ENCODE data around the gene SRRM2. TPM values are rescaled to one million over a fixed set of nuclear protein-coding genes. Genes with fewer than 3 reads are reported as not detected.

Gene SRRM2
- total RNA-seq, 2 experiments from 2014 or later, result 1,187 to 1,199 TPM

DNA sequence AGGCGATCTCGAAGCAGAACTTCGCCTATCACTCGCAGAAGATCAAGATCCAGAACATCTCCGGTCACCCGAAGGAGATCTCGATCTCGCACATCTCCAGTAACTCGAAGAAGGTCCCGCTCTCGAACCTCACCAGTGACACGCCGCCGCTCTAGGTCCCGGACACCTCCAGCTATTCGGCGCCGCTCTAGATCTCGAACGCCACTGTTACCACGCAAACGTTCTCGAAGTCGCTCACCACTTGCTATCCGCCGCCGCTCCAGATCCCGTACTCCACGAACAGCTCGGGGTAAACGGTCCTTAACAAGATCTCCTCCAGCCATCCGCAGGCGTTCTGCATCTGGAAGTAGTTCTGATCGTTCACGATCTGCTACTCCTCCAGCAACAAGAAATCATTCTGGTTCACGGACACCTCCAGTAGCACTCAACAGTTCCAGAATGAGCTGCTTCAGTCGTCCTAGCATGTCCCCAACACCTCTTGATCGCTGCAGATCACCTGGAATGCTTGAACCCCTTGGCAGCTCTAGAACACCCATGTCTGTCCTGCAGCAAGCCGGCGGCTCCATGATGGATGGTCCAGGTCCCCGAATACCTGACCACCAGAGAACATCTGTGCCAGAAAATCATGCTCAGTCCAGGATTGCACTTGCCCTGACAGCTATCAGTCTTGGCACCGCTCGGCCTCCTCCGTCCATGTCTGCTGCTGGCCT is 14.1 kb downstream of the SRRM2 start:
- H3K9me3 Mint-ChIP-seq, result no peaks in the 10 kb centered on the region
- peak overlapping the region; percentile 65 for H3K27ac Mint-ChIP-seq
- H3K27me3 ChIP-seq (ENCODE audit: control insufficient read depth in 1 of 2, insufficient read depth in 2 of 2, low read length in 2 of 2), result no peaks in the 10 kb centered on the region
- ChIA-PET CTCF (no interaction called here), POLR2A (interaction anchor here (1.3 kb wide), 1 partner anchor 10 kb away, joined by 3 read pairs; no protein-coding TSS in a partner anchor)
- H3K36me3 ChIP-seq (ENCODE audit: insufficient read depth, low read length), result peaks cover 100% of the 10 kb centered on the region
- no peaks in the 10 kb centered on the region for H3K27me3 Mint-ChIP-seq
- H3K27ac ChIP-seq (ENCODE audit: low read depth in 1 of 2, low read length in 2 of 2), result no peak overlapping the region
- TF ChIP-seq, protein P1, sequence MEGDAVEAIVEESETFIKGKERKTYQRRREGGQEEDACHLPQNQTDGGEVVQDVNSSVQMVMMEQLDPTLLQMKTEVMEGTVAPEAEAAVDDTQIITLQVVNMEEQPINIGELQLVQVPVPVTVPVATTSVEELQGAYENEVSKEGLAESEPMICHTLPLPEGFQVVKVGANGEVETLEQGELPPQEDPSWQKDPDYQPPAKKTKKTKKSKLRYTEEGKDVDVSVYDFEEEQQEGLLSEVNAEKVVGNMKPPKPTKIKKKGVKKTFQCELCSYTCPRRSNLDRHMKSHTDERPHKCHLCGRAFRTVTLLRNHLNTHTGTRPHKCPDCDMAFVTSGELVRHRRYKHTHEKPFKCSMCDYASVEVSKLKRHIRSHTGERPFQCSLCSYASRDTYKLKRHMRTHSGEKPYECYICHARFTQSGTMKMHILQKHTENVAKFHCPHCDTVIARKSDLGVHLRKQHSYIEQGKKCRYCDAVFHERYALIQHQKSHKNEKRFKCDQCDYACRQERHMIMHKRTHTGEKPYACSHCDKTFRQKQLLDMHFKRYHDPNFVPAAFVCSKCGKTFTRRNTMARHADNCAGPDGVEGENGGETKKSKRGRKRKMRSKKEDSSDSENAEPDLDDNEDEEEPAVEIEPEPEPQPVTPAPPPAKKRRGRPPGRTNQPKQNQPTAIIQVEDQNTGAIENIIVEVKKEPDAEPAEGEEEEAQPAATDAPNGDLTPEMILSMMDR (IDR thresholded peaks at IDR 0.05), result no peak
- intact Hi-C loops (cut with DNase I, micrococcal nuclease), result no loop called here
- DNase-seq (no peak), ATAC-seq (ENCODE audit: poor library complexity) (no peak)
- H3K4me3 ChIP-seq (ENCODE audit: low read length), result no peak overlapping the region
- peaks cover 99% of the 10 kb centered on the region for H3K36me3 Mint-ChIP-seq (ENCODE audit: low read depth)
- no peaks in the 10 kb centered on the region for H3K9me3 ChIP-seq (ENCODE audit: control insufficient read depth in 1 of 2, insufficient read depth in 1 of 2, low read length in 2 of 2)
- H3K4me1 ChIP-seq (ENCODE audit: insufficient read depth, low read length), result peaks cover 19% of the 10 kb centered on the region
- peak overlapping the region; percentile 25 for H3K4me3 Mint-ChIP-seq
- H3K4me1 Mint-ChIP-seq (ENCODE audit: low read depth), result peaks cover 19% of the 10 kb centered on the region

DNA sequence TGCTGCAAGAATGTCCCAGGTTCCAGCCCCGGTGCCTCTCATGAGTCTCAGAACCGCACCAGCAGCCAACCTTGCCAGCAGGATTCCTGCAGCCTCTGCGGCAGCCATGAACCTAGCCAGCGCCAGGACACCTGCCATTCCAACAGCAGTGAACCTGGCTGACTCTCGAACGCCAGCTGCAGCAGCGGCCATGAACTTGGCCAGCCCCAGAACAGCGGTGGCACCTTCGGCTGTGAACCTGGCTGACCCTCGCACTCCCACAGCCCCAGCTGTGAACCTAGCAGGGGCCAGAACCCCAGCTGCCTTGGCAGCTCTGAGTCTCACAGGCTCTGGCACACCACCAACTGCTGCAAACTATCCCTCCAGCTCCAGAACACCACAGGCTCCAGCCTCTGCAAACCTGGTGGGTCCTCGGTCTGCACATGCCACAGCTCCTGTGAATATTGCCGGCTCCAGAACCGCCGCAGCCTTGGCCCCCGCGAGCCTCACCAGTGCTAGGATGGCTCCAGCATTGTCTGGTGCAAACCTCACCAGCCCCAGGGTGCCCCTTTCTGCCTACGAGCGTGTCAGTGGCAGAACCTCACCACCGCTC is 14.8 kb downstream of the SRRM2 start:
- Mint-ChIP-seq H3K27ac (peak overlapping the region; percentile 65), H3K4me1 (ENCODE audit: low read depth) (peaks cover 22% of the 10 kb centered on the region), H3K27me3 (no peaks in the 10 kb centered on the region), H3K4me3 (no peak overlapping the region), H3K36me3 (ENCODE audit: low read depth) (peaks cover 99% of the 10 kb centered on the region), H3K9me3 (no peaks in the 10 kb centered on the region)
- Histone ChIP-seq H3K36me3 (ENCODE audit: insufficient read depth, low read length) (peaks cover 100% of the 10 kb centered on the region), H3K4me1 (ENCODE audit: insufficient read depth, low read length) (peaks cover 22% of the 10 kb centered on the region), H3K9me3 (ENCODE audit: control insufficient read depth in 1 of 2, insufficient read depth in 1 of 2, low read length in 2 of 2) (no peaks in the 10 kb centered on the region), H3K27me3 (ENCODE audit: control insufficient read depth in 1 of 2, insufficient read depth in 2 of 2, low read length in 2 of 2) (no peaks in the 10 kb centered on the region), H3K4me3 (ENCODE audit: low read length) (no peak overlapping the region), H3K27ac (ENCODE audit: low read depth in 1 of 2, low read length in 2 of 2) (no peak overlapping the region)
- POLR2A ChIA-PET, result interaction anchor here (1.3 kb wide), 2 partner anchors 11 kb away, joined by 3 to 5 read pairs; no protein-coding TSS in a partner anchor
- intact Hi-C loops (cut with DNase I, micrococcal nuclease), result no loop called here
- CTCF ChIA-PET, result no interaction called here
- no peak for ATAC-seq (ENCODE audit: poor library complexity)
- TF ChIP-seq, protein P1 (IDR thresholded peaks at IDR 0.05), result no peak
- DNase-seq, result no peak

DNA sequence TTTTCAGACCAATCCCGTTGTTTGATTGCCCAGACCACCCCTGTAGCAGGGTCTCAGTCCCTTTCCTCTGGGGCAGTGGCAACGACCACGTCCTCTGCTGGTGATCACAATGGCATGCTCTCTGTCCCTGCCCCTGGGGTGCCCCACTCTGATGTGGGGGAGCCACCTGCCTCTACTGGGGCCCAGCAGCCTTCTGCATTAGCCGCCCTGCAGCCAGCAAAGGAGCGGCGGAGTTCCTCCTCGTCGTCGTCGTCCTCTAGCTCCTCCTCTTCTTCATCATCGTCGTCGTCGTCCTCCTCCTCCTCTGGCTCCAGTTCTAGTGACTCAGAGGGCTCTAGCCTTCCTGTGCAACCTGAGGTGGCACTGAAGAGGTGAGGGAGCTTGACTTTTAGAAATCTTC is 15.5 kb downstream of the SRRM2 start:
- H3K27me3 ChIP-seq (ENCODE audit: control insufficient read depth in 1 of 2, insufficient read depth in 2 of 2, low read length in 2 of 2), result no peaks in the 10 kb centered on the region
- H3K36me3 Mint-ChIP-seq (ENCODE audit: low read depth), result peaks cover 99% of the 10 kb centered on the region
- DNase-seq (peak in 1 of 14 experiments; percentile 22), ATAC-seq (ENCODE audit: poor library complexity) (no peak)
- TF ChIP-seq, protein P1 (IDR thresholded peaks at IDR 0.05), result no peak
- intact Hi-C loops (cut with DNase I, micrococcal nuclease), result no loop called here
- ChIA-PET CTCF (no interaction called here), POLR2A (interaction anchor here (1.3 kb wide), 1 partner anchor 10 kb away, joined by 5 read pairs; no protein-coding TSS in a partner anchor)
- H3K4me3 ChIP-seq (ENCODE audit: low read length), result no peak overlapping the region
- no peaks in the 10 kb centered on the region for H3K27me3 Mint-ChIP-seq
- no peaks in the 10 kb centered on the region for H3K9me3 Mint-ChIP-seq
- H3K4me1 Mint-ChIP-seq (ENCODE audit: low read depth), result peaks cover 24% of the 10 kb centered on the region
- no peaks in the 10 kb centered on the region for H3K9me3 ChIP-seq (ENCODE audit: control insufficient read depth in 1 of 2, insufficient read depth in 1 of 2, low read length in 2 of 2)
- H3K27ac Mint-ChIP-seq, result no peak overlapping the region
- peaks cover 99% of the 10 kb centered on the region for H3K36me3 ChIP-seq (ENCODE audit: insufficient read depth, low read length)
- peaks cover 24% of the 10 kb centered on the region for H3K4me1 ChIP-seq (ENCODE audit: insufficient read depth, low read length)
- H3K27ac ChIP-seq (ENCODE audit: low read depth in 1 of 2, low read length in 2 of 2), result no peak overlapping the region
- H3K4me3 Mint-ChIP-seq, result no peak overlapping the region
